Ovary (tissue), 9 donors: ENCODE results near the gene PRICKLE2. TPM values are rescaled to one million over a fixed set of nuclear protein-coding genes. Genes with fewer than 3 reads are reported as not detected.

Experiments used
- DNase-seq, 5 donors: peaks; one replicate each; pipeline ENCODE4 v3.0.0-alpha.2; 2019 to 2020
- H3K27ac ChIP-seq, 2 donors: fragments of 200-600 bp; one replicate each; pipeline versions ENCODE4 v1.5.1 to v1.8.0; 2019 to 2022
- H3K27me3 ChIP-seq: fragments of 200-600 bp; one replicate; pipeline ENCODE4 v1.8.0; 2022
- H3K36me3 ChIP-seq: fragments of 200-600 bp; sonication (generic); one replicate; pipeline ENCODE4 v1.5.1; 2019
- H3K4me1 ChIP-seq: one replicate; pipeline ENCODE4 v1.8.1; 2013; ENCODE audit warnings: mild to moderate bottlenecking, moderate library complexity; ENCODE audit not compliant: insufficient read depth
- H3K4me3 ChIP-seq: fragments of 200-600 bp; sonication (generic); one replicate; pipeline ENCODE4 v1.5.1; 2017
- H3K9me3 ChIP-seq, 2 donors: fragments of 200-600 bp in 1 of 2; sonication (generic) in 1 of 2; one replicate each; pipeline versions ENCODE4 v1.5.1 to v1.8.1; 2013 to 2019; ENCODE audit warnings: mild to moderate bottlenecking in 1 of 2, moderate library complexity in 1 of 2
- CTCF ChIP-seq, 3 donors: fragments of 450-650 bp in 2 of 3; fragments of 200-600 bp in 1 of 3; IDR thresholded peaks; one replicate each; pipeline versions ENCODE4 v1.5.1 to v1.8.0; 2016 to 2022; ENCODE audit warnings: antibody characterized with exemption in 3 of 3, mild to moderate bottlenecking in 1 of 3
- EP300 ChIP-seq: sonication (generic); formaldehyde crosslinking; IDR thresholded peaks from one replicate; pipeline ENCODE4 v1.6.1; 2017; ENCODE audit warnings: antibody characterized with exemption
- POLR2A ChIP-seq: fragments of 450-650 bp; IDR thresholded peaks from one replicate; pipeline ENCODE4 v1.6.1; 2017; ENCODE audit warnings: antibody characterized with exemption, mild to moderate bottlenecking, moderate library complexity
- WGBS, 3 donors: extraction: QIAGEN DNeasy Blood & Tissue Kit in 1 of 3; methylation state at CpG; one replicate each; pipeline versions ENCODE4 v1.1.5 to v1.1.7; 2013 to 2017; 5-methylcytosine and 5-hydroxymethylcytosine counted together
- intact Hi-C, 4 donors: fragments of 100-400 bp; cut with DNase I; formaldehyde crosslinking; loops; one replicate each; pipeline versions ENCODE4 v1.11.0 to v1.15.1; 2022 to 2023
- polyA plus RNA-seq, 2 donors: library from polyadenylated mRNA; stranded (reverse); fragments of 200-250 nt in 1 of 2; fragments of 350-450 nt in 1 of 2; fragmentation: Illumina TruSeq in 1 of 2; extraction: RNeasy Lipid Tissue Mini Kit (QIAGEN cat#74804) in 1 of 2; gene quantifications; one replicate each; pipeline ENCODE4 v1.2.3, GENCODE V29; 2013 to 2014
- total RNA-seq, 7 donors: library from RNA; depleted of rRNA in 2 of 7; stranded (reverse); fragments of >200 nt in 2 of 7; fragmentation: NEBNext Ultra II Directional in 3 of 7; extraction: Animal tissue kit (Norgen Biotek cat#: 25700) in 3 of 7; gene quantifications; one replicate each; pipeline versions ENCODE4 v1.1.0 to v1.2.4, GENCODE V29; 2016 to 2023
- donor health status: DM: no; HTN: no; CAD: no; lungs with moderate emphysema.
- donor health status: DM: no; HTN: no; CAD: no.
- donor health status: Bipolar disorder and iron deficiency.
- donor health status: DM: yes; HTN: yes; CAD: no.
- donor health status: DM: no; HTN: no; CAD: no.
- donor health status: DM: yes; HTN: yes; CAD: no.

PRICKLE2 gene
- total and polyA plus RNA-seq, 9 donors: 6.3 to 34.8 (median 25.4) TPM

- Histone ChIP-seq H3K27me3 (no peaks in the 10 kb centered on the region), H3K4me1 (peaks cover 3% of the 10 kb centered on the region), H3K27ac (no peak overlapping the region), H3K9me3 (no peaks in the 10 kb centered on the region), H3K4me3 (no peak overlapping the region), H3K36me3 (no peaks in the 10 kb centered on the region)
- intact Hi-C loops: no loop called here
- 81 to 92% (median 88%) methylated on average over 4 of the region's 4 CpGs for WGBS, 3 donors
- no peak for DNase-seq
- TF ChIP-seq CTCF (IDR thresholded peaks at IDR 0.05) (no peak), POLR2A (no peak), EP300 (no peak)
Measured at GRCh38 chr3:64163755-64164148, 61.5 kb downstream of the PRICKLE2 start.

DNA sequence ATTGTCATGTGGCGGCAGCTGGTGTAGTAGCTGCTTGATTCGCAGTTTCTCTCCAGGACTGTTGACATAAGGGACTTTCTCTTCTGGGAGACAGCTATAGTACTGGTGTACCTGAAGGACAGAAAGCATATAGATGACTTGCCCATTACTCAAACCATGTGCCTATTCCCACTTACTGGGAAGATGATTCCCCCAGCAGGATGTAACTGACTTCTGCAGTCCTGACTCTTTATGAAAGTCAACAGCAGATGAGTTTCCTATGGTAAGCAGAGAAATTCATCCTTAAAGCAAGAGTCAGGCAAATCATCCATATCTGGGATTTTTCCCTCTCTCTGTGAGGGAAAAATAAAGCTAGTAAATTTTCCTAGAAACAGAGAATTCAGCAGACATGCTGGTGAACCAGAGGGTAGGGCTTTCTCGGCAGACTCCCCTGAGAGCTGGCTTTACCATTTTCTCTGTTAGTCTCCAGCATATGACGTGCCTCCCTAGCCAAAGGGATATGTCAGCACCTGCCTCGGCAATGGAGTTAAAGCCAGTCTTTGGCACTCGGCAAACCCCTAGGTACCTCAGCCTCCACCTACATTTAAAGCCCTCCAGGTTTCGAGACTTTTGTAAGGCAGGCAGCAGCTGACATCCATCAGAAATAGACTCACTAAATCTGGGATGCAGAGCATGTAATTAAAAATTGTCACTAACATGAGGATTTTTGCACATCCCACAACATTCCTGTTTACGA, 62.1 kb downstream of the PRICKLE2 start:
- intact Hi-C loops: no loop called here
- 79 to 91% (median 81%) methylated on average over 8 of the region's 8 CpGs for WGBS, 3 donors
- no peak overlapping the region for H3K27ac ChIP-seq

GRCh38 chr3:64161481-64161952, 63.7 kb downstream of the PRICKLE2 start:
- H3K27me3 ChIP-seq: no peaks in the 10 kb centered on the region
- no peaks in the 10 kb centered on the region for H3K36me3 ChIP-seq
- WGBS, 3 donors: 16 to 23% (median 20%) methylated on average over 2 of the region's 2 CpGs
- peaks cover 1% of the 10 kb centered on the region for H3K4me1 ChIP-seq
- TF ChIP-seq POLR2A: no peak
- TF ChIP-seq EP300: no peak
- no peak for TF ChIP-seq CTCF (IDR thresholded peaks at IDR 0.05)
- H3K27ac ChIP-seq: no peak overlapping the region
- no peak overlapping the region for H3K4me3 ChIP-seq
- DNase-seq: no peak
- H3K9me3 ChIP-seq: no peaks in the 10 kb centered on the region
- intact Hi-C loops: no loop called here

More for the DNA sequence above, 62.1 kb downstream of the PRICKLE2 start:
- no peak for DNase-seq
- no peaks in the 10 kb centered on the region for H3K9me3 ChIP-seq
- no peak for TF ChIP-seq EP300
- TF ChIP-seq CTCF (IDR thresholded peaks at IDR 0.05): no peak
- TF ChIP-seq POLR2A: no peak
- no peak overlapping the region for H3K4me3 ChIP-seq
- H3K27me3 ChIP-seq: no peaks in the 10 kb centered on the region
- peaks cover 3% of the 10 kb centered on the region for H3K4me1 ChIP-seq
- no peaks in the 10 kb centered on the region for H3K36me3 ChIP-seq

- 87 to 91% (median 88%) methylated on average over 8 of the region's 8 CpGs for WGBS, 3 donors
- Histone ChIP-seq H3K4me3 (no peak overlapping the region), H3K9me3 (no peaks in the 10 kb centered on the region), H3K4me1 (peaks cover 1% of the 10 kb centered on the region), H3K27me3 (no peaks in the 10 kb centered on the region), H3K27ac (no peak overlapping the region), H3K36me3 (no peaks in the 10 kb centered on the region)
- DNase-seq: no peak
- TF ChIP-seq POLR2A: no peak
- TF ChIP-seq EP300: no peak
- no peak for TF ChIP-seq CTCF (IDR thresholded peaks at IDR 0.05)
- intact Hi-C loops: no loop called here
Measured at GRCh38 chr3:64160000-64160695, 65.1 kb downstream of the PRICKLE2 start.
